GM18867 (cell line): ENCODE data around the gene CASTOR1.

Experiments used
- ATAC-seq: cut with Tn5 transposase; IDR thresholded peaks from one replicate; pipeline ENCODE4 v1.9.1; 2021; ENCODE audit warnings: mild to moderate bottlenecking, moderate library complexity; ENCODE audit not compliant: unreplicated experiment

The CASTOR1 gene

GRCh38 chr22:30286331-30286730, 3.0 kb downstream of the CASTOR1 start:
- ATAC-seq, result no peak

GRCh38 chr22:30285846-30286200, 3.5 kb downstream of the CASTOR1 start:
- ATAC-seq, result no peak

DNA sequence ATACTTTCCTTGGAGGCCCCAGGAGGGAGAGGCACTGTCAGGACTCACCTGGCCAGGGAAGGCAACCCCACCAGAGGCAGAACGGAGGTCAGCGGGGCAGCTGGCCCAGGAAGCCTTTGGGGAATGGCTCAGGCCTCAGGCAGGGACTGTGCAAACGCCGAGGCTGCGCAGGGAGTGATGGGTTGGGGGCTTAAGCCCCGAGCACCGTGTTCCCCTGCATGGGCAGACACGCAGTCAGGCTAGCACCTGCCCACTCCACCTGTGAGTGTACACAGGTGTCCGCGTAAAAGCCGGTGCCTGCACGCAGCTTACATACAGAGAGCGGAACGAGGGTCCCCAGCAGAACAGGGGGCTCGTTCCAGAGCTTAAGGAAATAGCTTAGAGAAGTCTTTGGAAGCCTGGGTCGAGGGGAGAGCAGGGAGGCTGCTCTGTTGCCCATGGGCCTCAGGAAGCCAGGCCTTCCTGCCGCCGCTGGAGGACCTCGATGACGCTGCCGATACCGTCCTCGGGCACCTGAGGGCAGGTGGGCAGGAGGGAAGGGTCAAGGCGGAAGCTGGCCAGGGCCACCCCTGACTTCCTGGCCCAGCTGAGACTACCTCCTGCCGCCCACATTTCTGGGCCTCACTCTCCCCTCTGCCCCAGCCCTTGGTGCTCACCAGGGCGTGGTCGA, 4.0 kb downstream of the CASTOR1 start:
- no peak for ATAC-seq

GRCh38 chr22:30284666-30285065, 4.6 kb downstream of the CASTOR1 start:
- no peak for ATAC-seq

DNA sequence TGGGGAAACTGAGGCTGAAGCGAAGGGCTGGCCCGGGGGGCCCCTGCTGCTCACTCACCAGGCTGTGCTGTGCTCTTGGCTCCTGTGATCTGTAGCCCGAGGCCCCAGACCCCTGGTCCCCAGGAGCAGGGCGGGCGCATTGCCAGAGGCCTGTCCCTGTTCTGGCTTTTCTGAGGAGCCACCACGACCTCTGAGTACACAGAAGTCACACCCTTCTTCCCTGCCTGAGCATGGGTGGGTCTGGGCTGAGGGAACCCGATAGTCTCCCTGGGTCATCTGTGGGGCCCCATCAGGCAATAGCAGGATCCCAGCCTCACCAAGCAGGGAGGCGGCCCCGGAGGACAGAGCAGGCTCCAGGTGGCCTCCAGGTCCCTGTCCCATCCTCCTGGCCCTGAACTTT, 5.1 kb downstream of the CASTOR1 start:
- no peak for ATAC-seq

GRCh38 chr22:30283342-30283741, 6.0 kb downstream of the CASTOR1 start:
- ATAC-seq, result no peak

DNA sequence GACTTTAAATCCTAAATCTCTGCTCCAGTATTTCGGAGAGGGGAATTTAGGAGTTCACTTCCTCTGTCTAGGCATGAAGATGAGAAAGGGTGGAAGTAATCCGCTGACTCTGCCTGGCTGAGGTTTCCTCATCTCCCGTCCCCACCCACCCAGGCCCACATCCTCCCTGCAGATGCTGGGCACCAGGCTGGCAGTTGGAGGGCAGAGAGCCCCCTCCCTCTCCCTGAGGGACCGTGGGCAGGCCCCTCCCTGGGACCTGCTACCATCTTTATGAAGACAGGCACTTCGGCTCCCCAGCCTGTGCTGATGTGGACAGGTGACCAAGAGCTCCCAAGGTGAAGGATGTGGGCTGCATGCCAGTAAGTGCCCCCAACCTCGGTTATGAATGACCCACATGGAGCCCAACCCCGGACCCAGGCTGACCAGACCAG, 6.7 kb downstream of the CASTOR1 start:
- no peak for ATAC-seq

GRCh38 chr22:30280505-30280904, 8.8 kb downstream of the CASTOR1 start:
- ATAC-seq, result no peak

DNA sequence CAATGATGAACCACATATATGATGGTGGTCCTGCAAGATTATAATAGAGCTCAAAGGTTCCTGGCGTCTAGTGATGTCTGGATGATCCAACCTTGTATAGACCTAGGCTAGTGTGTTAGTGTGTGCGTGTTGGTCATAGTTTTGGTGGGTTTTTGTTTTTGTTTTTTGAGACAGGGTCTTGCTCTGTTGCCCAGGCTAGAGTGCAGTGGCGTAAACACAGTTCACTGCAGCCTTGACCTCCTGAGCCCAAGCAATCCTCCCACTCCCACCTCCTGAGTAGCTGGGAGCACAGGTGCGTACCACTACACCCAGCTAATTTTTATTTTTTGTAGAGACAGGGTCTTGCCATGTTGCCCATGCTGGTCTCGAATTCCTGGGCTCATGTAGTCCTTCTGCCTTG, 9.4 kb downstream of the CASTOR1 start:
- ATAC-seq, result no peak

GRCh38 chr22:30279046-30279788, 10.1 kb downstream of the CASTOR1 start:
- no peak for ATAC-seq

DNA sequence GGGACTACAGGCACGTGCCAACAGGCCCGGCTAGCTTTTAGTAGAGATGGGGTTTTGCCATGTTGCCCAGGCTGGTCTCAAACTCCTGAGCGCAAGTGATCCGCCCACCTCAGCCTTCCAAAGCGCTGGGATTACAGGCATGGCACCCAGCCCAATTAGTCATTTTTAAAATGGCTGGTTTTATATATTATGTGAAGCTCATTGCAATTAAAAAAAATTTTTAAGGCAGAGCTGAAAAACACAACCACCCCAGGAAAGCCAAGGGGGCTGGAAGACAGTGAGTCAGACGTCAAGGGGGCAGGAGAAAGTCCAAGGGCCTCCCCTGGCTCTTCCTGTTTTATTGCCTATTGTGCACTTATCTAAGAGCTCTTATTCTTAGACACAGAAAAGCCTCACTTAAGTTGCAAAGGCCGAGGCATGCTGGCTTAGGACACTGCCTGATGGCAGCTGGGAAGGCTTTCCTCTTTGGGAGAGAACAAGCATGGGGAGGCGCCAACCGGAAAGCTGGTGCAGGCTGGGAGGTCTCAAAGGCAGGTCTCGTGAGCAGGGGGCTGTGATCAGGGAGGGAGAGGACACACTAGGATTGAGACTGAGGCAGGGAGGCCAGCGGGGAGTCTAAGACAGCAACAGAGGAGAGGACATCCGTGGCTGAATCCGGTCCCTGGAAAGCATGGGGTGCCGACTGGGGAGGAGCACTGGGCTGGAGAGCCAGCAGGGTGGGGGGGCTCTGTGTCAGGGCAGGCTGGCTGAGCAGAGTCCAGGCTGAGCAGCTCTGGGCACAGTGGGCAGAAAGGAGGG, 11.6 kb downstream of the CASTOR1 start:
- no peak for ATAC-seq

DNA sequence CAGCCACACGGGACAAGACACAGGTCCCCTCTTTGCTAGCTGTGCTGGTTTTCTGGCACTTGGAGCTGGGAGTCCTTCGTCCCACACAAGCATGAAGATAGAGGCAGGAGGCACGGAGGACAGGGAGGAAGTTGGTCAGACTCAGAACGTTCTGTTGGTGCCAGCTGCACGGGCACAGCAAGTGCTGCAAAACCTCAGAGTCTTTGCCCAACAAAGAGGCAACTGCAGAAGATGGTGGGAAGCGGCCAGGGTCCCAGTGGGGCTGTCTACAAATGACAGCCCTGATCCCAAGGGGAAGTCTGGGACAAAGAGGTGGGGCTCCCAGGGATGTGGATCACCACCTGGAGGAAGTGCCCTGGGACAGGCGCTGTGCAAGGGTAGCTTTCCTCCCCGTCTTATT, 13.3 kb downstream of the CASTOR1 start:
- ATAC-seq, result no peak

DNA sequence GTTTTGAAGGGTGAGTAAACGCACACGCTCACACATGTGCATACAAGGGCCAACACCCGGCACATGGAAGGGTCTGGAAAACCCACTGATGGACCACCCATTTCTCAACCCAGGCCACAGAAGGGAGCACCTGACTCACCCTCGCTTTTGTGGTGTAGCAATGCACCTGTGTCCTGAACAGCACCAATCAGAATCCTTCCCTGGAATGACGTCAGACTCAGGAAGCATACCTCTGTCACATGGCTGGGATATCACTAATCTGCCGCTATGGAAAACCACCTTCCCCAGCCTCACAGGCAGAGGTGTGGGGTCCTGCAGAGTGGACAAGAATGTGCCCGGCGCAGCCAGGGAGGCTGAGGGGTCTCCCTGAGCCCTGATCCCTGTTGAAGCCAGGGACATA, 13.7 kb downstream of the CASTOR1 start:
- no peak for ATAC-seq

DNA sequence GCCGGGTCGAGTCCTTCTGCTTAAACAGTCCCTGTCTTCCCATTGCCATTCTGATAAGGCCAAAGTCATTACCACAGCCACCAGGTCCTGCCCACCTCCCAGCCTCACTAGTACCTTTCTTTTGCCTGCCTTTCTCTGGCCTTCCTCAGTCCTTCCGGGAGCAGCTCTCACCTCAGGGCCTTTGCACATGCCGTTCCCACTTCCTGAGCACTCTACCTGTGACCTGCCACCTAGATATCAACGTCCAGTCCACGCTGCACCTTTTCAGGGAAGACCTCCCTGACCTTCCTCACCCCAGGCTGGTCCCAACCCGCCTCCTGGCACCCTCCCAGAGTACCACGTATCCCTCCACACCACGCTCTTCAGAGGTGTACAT, 14.9 kb downstream of the CASTOR1 start:
- ATAC-seq, result no peak

DNA sequence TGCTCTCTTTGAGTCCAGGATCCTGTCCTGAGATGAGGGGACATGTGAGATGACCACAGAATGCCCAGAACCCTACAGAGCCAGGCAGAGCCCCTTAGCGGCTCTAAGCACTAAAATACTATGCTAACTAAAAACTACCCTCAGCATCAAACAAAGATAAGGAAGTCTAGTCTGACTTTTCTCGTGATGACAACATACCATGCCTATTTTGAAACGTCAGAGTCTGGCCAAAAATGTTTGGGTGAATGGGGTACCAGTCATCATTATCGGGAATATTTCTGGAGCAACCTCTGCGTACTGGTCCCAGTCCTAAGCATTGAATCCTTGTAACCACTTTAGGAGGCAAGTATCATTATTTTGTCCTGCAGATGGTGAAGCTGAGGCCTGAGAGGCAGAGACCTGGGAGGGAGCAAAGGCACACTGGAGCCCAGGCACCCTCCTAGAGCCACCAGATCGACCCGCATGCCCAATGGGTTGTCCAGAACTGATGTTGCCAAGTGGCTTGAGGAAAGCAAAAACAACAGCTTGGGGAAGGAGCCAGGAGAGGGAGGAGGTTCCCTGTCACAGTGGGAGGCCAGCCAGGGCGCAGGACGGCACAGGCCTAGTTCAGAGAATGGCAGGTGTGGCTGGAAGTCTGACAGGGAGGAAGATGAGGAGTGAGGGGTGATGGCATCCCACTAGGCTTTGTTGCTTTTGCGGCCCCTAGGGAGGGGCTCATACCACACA, 15.4 kb downstream of the CASTOR1 start:
- no peak for ATAC-seq

DNA sequence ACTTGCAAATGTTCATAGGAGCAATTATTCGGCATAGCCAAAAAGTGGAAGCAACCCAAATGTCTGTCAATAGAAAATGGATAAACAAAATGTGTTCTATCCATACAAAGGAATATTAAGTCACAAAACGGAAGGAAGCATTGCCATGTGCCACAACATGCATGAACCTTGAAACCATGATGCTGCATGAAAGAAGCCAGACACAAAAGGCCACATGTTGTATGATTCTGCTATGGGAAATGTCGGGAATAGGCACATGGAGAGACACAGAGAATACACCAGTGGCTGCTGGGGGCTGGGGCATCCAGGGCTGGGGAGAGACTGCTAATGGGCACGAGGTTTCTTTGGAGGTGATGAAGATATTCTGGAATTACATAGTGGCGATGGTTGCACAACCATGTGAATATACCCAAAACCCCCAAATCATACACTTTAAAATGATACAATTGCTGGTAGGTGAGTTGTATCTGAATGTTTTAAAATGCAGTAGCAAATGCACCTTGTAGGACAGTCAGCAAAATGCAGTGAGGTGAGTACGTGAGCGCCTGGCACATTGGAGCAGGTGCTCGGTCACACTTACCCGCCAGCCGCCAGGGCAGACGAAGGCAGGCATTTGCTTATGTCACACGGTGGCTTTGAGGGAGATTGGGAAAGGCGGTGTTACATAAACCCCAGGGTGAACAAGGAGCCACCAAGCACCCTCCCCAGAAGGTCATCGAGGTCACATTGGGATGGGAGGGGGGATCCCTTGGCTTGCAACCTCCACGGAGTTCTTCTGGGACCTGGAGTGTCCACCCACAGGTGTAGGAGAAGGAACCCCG, 16.3 kb downstream of the CASTOR1 start:
- no peak for ATAC-seq

- ATAC-seq, result no peak
Measured at GRCh38 chr22:30270832-30271231, 18.5 kb downstream of the CASTOR1 start.

DNA sequence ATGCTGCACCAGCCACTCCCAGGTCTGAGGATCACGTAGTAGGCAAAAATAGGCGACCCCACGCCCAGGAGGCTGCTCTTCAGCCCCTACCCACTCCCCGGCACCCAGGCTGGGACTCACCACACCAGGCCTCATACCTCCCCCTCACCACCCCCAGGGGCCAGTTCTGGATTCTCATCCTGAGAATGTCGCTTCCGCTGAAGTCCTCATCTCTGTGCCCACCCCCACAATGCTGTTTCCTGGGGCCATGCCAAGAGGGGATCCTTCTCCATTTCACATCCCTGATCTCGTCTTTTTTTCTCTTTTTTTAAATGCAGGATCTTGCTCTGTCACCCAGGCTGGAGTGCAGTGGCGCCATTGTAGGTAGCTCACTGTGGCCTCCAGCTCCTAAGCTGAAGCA, 21.0 kb downstream of the CASTOR1 start:
- no peak for ATAC-seq

GRCh38 chr22:30267382-30268302, 21.7 kb downstream of the CASTOR1 start:
- ATAC-seq, result no peak
